ENCODE results near the gene DHX15. TPM values are rescaled to one million over a fixed set of nuclear protein-coding genes. Genes with fewer than 3 reads are reported as not detected.

DHX15 gene
- total RNA-seq, 1 donor from 2014 or later: 154 TPM

DNA sequence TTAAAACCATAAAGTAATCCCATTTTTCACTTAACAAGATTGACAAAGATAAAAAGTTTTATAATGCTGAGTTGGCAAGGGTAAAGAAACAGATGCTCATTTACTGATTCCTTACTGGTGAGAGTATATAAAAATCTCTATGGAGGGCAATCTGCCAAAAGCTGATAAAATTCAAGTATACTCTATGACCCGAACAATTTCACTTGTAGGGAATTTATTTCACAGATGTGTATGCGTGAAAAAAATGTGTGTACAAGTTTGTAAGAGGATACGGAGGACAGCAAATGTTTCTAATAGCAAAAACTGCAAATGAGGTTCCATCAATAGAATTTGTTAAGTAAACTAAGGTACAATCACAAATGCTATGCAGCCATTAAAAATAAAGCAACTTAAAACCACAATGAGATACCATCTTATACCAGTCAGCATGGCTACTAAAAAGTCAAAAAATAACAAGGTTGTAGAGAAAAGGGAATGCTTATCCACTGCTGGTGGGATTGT lies 23.4 kb downstream of the DHX15 start:
- Mint-ChIP-seq H3K36me3 (ENCODE audit: low read depth, unreplicated experiment) (peaks cover 19% of the 10 kb centered on the region), H3K27ac (ENCODE audit: unreplicated experiment) (no peak overlapping the region)
- no peak for DNase-seq (ENCODE audit: low spot score)

GRCh38 chr4:24559889-24560288 lies 24.5 kb downstream of the DHX15 start:
- DNase-seq (ENCODE audit: low spot score): no peak
- no peaks in the 10 kb centered on the region for H3K27me3 Mint-ChIP-seq (ENCODE audit: unreplicated experiment)
- TF ChIP-seq, protein P1, sequence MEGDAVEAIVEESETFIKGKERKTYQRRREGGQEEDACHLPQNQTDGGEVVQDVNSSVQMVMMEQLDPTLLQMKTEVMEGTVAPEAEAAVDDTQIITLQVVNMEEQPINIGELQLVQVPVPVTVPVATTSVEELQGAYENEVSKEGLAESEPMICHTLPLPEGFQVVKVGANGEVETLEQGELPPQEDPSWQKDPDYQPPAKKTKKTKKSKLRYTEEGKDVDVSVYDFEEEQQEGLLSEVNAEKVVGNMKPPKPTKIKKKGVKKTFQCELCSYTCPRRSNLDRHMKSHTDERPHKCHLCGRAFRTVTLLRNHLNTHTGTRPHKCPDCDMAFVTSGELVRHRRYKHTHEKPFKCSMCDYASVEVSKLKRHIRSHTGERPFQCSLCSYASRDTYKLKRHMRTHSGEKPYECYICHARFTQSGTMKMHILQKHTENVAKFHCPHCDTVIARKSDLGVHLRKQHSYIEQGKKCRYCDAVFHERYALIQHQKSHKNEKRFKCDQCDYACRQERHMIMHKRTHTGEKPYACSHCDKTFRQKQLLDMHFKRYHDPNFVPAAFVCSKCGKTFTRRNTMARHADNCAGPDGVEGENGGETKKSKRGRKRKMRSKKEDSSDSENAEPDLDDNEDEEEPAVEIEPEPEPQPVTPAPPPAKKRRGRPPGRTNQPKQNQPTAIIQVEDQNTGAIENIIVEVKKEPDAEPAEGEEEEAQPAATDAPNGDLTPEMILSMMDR (IDR thresholded peaks at IDR 0.05; ENCODE audit: unreplicated experiment): no peak
- H3K27ac Mint-ChIP-seq (ENCODE audit: unreplicated experiment): no peak overlapping the region
- H3K9me3 Mint-ChIP-seq (ENCODE audit: unreplicated experiment): no peaks in the 10 kb centered on the region
- no peaks in the 10 kb centered on the region for H3K4me1 Mint-ChIP-seq (ENCODE audit: unreplicated experiment)
- no peak overlapping the region for H3K4me3 Mint-ChIP-seq (ENCODE audit: unreplicated experiment)
- H3K36me3 Mint-ChIP-seq (ENCODE audit: low read depth, unreplicated experiment): peaks cover 22% of the 10 kb centered on the region

More for the DNA sequence above, 23.4 kb downstream of the DHX15 start:
- H3K27me3 Mint-ChIP-seq (ENCODE audit: unreplicated experiment): peaks cover under 1% of the 10 kb centered on the region
- no peaks in the 10 kb centered on the region for H3K9me3 Mint-ChIP-seq (ENCODE audit: unreplicated experiment)
- TF ChIP-seq, protein P1 (IDR thresholded peaks at IDR 0.05; ENCODE audit: unreplicated experiment): no peak
- H3K4me1 Mint-ChIP-seq (ENCODE audit: unreplicated experiment): no peaks in the 10 kb centered on the region
- H3K4me3 Mint-ChIP-seq (ENCODE audit: unreplicated experiment): no peak overlapping the region

DNA sequence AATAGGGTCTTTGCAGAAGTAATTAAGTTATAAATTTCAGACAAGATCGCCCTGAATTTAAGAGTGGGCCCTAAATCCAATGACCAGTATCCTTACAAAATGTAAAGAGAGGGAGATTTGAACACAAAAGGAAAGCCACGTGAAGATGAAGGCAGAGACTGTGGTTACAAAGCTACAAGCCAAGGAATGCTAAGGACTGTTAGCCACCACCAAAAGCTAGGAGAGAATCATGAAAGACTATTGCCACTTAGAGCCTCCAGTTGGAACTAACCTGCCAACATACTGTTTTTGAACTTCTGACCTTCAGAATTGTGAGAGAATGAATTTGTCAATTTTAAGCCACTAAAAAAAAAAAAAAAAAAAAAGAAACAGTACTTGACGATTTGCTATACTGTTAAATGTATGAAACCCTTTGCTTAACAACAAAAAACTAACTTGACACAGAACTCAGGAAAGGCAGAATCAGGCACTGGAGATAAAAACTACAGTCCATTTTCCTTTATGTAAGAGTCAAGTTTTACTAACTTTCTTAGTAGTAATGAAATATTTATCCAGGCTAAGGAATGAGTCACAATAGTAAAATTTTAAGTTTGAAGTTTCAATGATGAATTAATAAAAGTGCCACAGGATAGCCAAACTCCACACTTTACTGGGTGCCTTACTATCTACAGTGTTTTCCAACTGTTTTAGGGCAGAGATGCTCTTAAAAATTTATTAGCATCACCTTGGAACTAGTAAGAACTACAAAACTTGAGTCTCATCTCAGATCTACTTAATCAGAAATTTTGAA lies 25.1 kb downstream of the DHX15 start:
- Mint-ChIP-seq H3K4me1 (ENCODE audit: unreplicated experiment) (no peaks in the 10 kb centered on the region), H3K36me3 (ENCODE audit: low read depth, unreplicated experiment) (peaks cover 22% of the 10 kb centered on the region), H3K9me3 (ENCODE audit: unreplicated experiment) (no peaks in the 10 kb centered on the region), H3K4me3 (ENCODE audit: unreplicated experiment) (no peak overlapping the region), H3K27ac (ENCODE audit: unreplicated experiment) (no peak overlapping the region), H3K27me3 (ENCODE audit: unreplicated experiment) (no peaks in the 10 kb centered on the region)
- TF ChIP-seq, protein P1 (IDR thresholded peaks at IDR 0.05; ENCODE audit: unreplicated experiment): no peak
- DNase-seq (ENCODE audit: low spot score): no peak

DNA sequence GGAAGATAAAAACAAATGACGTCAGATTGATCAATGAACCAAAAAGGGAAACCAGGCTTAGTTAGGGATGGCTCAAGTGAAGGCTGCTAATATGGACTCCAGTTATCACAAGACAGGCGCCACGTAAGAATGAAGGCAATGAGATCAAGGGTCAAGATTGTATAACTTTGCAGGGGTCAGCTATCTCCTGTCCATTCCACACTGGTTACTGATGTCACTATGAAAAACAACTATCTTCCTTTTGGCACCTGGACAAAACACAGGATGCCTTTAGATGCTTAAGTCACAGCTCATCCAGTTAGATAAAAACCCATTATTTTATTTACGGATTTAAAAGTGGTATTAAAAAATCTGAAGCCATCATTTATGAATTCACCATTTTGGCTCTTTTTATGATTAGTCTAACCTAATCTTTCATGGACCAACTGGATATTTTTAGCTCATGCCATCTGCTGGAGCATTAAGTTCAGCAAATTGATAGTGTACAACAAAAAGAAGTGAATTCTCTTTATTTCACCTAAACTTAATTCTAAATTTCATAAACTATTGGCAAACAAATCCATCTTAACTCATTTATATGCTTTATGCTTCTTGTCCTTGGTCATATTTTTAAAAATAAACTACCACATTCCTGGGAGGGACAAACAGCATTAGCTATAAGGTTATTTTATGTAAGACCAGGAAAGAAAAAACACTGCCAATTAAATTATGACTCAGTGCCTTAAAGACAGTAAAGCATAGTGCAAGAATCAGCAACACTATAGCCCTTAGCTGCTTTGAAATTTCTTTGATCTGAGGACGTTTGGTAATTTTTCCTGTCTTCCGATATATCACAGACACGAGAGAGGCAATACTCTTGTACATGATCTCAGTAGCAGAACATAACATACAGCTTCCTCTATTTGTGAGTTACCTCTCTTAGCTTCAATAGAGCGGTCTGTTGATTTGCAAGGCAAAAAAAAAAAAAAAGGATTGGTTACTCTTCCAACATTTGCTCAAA lies 27.0 kb downstream of the DHX15 start:
- Mint-ChIP-seq H3K4me1 (ENCODE audit: unreplicated experiment) (no peaks in the 10 kb centered on the region), H3K27me3 (ENCODE audit: unreplicated experiment) (no peaks in the 10 kb centered on the region), H3K4me3 (ENCODE audit: unreplicated experiment) (no peak overlapping the region), H3K27ac (ENCODE audit: unreplicated experiment) (no peak overlapping the region), H3K36me3 (ENCODE audit: low read depth, unreplicated experiment) (peaks cover 17% of the 10 kb centered on the region), H3K9me3 (ENCODE audit: unreplicated experiment) (no peaks in the 10 kb centered on the region)
- TF ChIP-seq, protein P1 (IDR thresholded peaks at IDR 0.05; ENCODE audit: unreplicated experiment): no peak
- no peak for DNase-seq (ENCODE audit: low spot score)
